Right lobe of liver (tissue), 4 donors: ENCODE results near the gene SLC15A4.

Source experiments
- CTCF ChIP-seq, 4 donors: fragments of 200-600 bp in 3 of 4; fragments of 450-650 bp in 1 of 4; IDR thresholded peaks; one replicate each; pipeline versions ENCODE4 v1.5.1 to v1.8.0; 2016 to 2022; ENCODE audit warnings: antibody characterized with exemption in 4 of 4, mild to moderate bottlenecking in 2 of 4
- POLR2A ChIP-seq: fragments of 450-650 bp; IDR thresholded peaks from one replicate; pipeline ENCODE4 v1.6.1; 2017; ENCODE audit warnings: antibody characterized with exemption, mild to moderate bottlenecking
- donor health status: DM: no; HTN: no; CAD: no.
- donor health status: DM: no; HTN: no; CAD: no.
- donor health status: DM: no; HTN: yes; CAD: no.

GRCh38 chr12:128807161-128807724 is 16.5 kb downstream of the SLC15A4 start:
- TF ChIP-seq CTCF (IDR thresholded peaks at IDR 0.05) (no peak), POLR2A (no peak)
